GM20431 (cell line): ENCODE data around the gene JCHAIN.
"Not testable (repeated sequence)": the region's sequence is repeated elsewhere in the genome, so short reads cannot be mapped to it uniquely, and the experiment has no call there.

Source experiments
- in situ Hi-C: fragments of 300-500 bp; cut with MseI, MboI; formaldehyde crosslinking; loops from one replicate; pipeline ENCODE4 v1.15.0; 2020; ENCODE audit warnings: low sequenced_read_pairs; ENCODE audit not compliant: unreplicated experiment

Gene JCHAIN

DNA sequence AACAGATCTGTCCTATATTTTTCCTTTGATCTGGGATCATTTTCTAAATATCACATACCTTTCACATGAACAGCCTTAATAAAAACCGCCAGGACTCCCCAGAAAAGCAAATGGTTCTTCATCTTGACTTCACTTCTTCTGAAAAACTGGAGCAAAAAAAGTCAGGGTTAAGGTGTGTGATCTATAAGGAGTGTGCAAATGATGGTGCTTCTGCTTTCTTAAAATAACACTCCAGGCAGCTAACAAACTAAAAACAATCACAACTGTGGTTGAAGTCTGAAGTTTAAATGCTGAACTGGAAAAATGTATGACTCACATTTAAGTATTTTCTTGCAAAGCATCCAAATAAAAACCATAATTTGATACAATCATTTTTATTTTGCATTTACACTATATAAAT lies at the start of gene JCHAIN:
TSS of gene JCHAIN (minus strand) at position 140 of the 400 bp plus-strand sequence. CDS start at position 122, 18 bp downstream.
- in situ Hi-C loops: no loop called here

DNA sequence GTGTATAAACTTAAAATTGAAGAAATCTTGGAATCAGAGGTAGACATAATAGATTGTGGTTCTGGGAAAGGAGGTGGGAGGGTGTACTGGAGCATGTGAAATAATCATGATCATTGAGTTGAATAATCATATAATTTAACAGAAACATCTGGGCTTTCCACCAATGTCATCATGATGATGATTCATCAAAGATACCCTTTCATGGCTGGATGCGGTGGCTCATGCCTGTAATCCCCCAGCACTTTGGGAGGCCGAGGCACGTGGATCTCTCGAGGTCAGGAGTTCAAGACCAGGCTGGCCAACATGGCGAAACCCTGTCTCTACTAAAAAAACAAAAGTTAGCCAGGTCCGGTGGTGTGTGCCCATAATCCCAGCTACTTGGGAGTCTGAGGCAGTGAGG lies 48.8 kb upstream of the JCHAIN start:
- in situ Hi-C loops: no loop called here

DNA sequence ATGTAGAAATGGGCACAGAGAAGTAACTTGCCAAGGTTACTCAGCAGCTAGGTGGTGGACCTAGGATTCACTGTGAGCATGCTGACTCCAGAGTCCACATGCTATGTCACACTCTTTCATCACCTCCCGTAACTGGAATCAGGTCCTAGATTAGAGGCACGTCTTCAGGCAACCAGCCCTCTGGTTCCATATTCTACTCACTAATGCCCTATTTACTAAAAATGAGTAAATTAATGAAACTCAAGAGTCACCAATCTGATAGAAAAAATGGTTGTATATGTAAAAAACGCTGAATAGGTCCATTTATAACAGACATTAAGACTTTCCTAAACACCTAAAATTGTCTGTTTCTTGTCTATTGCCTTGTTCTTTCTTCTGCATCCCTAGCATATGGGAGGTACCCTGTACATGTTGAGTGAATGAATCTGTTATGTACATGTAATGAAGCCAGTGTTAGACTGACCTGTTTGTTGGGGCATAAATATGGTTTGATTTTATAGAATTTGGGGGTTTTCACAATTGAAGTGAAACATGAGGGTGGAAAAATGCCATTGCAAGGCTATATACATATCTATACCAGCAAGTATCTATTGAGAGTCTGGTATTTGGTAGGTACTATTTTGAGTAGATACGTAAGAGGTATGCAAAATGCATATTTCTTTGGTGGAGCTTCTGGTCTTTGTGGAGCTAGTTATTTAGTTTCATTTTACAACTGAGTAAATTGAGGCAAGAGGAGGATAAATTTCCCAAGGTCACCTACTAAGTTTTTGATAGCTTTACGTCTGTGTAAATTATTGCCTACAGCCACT lies 48.0 kb upstream of the JCHAIN start:
- in situ Hi-C loops: no loop called here

DNA sequence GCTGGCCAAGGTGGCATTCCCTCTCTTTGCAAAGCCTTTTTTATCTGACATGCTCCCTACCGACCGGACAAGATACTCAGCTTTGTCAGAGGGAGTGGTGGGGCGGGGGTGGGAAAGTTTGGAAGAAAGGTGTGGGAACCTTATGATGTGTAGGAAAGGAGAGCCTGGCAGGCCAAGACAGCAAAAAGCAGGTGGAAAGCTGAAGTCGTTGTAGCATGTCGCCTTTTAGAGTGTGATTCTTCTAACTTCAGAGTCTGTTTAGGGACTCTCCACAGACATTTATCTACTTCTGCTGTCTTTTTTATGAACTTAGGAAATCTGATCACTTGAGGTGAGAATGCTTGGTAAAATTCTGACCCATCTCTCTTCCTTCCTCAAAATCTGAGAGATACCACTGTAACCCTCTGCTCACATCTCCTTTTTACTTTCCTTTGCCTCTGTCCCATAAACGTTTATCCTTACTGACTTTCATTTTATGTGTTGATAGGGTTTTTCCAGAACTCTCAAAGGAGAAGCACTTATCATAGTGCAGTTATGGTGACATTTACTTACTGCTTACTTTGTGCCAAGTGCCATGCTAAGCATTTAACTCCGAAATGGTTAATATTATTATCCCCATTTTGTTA lies 47.3 kb upstream of the JCHAIN start:
- in situ Hi-C loops: no loop called here

DNA sequence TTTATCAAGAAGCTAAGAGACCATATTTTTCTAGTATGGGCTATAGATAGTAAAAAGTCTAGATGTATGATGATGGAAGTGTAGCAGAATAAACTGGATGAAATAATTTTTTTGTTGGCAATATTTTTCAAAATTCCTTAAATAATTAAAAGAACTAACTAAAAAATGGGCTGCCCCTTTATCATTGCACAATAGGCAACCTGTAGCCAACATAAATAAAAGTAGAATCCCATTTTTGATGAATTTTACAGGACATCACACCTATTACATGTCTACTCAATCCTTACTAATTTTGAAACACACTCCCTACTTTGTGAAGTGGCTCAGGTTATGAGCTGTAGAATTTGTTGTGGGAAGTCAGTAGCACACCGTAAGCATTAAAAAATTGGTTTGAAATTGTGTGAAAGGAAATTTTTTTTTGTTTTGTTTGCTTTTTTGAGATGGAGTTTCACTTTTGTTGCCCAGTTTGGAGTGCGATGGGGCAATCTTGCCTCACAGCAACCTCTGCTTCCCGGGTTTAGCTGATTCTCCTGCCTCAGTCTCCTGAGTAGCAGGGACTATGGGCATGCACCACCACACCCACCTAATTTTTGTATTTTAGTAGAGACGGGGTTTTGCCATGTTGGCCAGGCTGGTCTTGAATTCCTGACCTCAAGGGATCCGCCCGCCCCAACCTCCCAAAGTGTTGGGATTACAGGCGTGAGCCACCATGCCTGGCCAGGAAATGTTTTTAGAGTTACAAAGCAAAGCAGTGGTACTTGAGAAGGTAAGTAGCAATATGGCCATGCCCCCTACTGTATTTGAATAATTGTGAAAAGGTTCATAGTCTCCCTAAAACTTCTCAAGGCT lies 46.5 kb upstream of the JCHAIN start:
- in situ Hi-C loops: no loop called here

DNA sequence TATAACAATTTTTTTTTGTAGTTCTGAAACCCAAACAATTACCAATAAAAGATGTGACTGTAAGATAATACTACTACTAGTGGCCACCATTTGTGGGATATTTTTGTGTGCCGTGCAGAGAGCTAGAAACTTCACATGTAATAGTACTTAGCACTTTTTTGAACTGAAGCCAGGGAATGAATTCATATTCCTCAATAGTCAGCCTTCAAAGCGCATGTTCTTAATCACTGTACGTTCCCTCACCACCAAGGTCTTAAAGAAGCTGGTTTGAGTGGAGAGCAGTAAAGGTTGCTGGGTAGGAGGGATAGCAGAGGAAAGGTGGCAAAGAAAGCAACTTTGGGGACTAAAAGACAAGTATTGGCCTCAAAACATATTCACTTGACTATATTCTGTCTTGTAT lies 45.8 kb upstream of the JCHAIN start:
- in situ Hi-C loops: no loop called here

DNA sequence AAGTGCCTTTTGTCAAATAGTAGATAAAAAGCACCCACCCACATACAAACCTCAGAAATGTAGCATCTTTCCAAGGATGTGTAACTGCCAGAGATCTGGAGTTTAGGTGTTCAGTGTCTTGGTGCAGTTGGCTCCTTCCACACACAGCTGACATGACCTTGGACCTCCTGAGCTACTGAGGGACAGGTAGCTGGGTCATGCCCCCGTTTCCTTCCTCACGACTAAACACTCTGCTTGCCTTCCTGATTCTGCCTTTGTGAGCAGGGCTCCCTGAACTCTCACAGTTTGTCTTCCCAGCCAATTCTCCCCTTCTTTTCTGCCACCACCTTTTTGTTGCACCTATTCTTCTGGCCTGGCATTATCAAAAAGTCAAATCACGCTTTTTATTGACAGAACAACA lies 45.3 kb upstream of the JCHAIN start:
- in situ Hi-C loops: no loop called here

DNA sequence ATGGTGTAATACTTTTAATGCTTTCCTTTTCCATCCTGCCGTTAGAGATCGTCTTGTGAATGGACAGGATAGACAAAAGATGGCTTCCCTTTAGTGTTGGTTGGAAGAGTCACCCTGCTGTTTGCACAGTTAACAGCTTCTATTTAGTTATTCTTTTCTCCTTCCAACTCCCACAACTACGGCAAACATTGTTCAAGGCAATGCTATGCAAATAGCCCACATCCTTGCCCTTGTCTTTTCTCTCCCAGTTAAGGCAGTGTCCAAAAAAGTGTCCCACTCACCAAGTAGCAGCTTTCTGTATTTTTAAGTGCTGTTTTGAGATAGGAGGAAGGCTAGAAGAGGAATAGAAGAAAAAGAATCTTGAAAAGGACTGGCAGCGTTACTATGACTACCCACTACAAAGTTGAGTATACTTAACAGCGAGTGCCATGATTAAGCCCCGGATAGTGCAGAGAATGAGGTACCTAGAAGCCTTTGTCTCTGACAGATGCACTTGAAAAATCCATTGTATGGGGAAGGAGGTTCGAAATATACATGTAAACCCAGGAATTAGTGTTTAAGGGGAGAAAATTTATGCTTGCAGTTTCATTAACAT lies 43.4 kb upstream of the JCHAIN start:
- in situ Hi-C loops: no loop called here

DNA sequence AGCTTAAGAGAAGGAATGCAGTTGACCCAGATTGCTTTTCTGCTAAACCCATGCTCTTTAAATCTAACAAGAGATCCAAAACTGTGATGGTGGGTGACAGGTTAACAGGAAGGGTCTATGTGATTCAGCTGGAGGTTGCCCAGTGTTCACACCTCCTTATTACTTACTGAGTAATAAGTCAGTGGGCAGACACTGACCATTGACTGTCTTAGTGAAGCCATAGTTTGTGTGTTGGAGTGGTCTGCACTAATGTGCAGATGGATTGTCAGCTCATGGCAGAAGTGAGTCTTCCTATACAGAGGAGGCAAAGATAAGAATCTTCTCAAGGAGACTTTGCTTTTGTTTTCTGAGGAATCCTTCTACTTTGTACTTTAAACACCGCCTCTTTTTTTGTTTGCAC lies 40.2 kb upstream of the JCHAIN start:
- in situ Hi-C loops: no loop called here

DNA sequence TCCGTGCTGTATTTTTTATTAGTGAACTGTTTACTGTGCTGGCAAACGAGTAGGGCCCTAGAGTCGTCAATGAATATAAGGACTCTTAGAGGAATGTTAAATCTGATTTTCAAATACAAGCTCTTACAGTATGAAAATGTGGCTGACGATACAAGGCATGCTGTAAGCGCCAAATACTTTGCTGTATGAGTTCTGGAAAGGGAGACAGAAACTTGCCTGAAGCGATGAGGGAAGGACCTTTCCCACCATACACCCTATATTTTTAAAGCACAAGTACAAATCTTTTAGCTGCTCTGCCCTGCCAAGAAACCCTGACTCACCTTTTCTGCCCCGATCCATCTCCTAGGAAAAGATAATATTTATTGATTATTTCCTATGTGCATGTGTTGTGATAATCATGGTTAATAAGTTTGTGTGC lies 39.7 kb upstream of the JCHAIN start:
- in situ Hi-C loops: no loop called here

DNA sequence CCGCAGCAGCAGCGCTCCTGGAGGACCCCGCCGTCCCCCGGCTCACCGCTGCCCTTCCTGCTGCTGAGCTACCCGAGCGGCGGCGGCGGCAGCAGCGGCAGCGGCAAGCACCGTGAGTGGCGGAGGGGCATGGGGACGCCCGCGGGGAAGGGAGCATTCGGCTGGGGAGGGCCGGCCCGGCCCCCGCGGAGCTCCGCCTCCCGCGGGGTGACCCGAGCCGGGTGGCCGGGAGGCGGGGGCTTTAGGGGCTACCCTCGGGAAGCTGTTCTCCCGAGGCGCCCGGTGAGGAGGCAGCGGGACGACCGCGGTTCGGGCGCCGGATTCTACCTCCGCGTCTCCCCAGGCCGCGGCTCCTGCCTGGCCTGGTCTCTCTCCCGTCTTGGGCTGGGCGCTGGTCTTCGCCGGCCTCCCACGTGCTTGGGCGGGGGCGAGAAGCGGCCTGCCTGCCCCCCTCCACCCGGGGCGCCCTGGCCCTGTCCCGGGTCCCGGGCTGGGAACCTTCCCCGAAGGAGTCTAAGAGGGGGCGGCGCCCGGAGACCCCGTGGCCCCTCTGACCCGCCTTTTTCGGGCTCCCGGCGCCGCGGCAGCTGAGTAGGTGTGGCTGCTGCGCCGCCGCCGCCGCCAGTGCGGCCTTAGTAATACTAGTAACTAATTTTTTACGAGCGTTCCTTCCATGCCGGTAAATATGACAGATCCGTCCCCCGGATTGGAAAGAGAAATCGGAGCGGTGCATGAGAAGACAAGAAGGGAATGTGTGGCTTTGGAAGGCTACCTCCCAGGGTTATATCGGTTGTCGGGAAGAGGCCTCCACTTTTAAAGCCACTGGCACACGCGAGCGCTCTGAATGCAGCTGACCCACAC lies 39.1 kb upstream of the JCHAIN start:
- in situ Hi-C loops: no loop called here

DNA sequence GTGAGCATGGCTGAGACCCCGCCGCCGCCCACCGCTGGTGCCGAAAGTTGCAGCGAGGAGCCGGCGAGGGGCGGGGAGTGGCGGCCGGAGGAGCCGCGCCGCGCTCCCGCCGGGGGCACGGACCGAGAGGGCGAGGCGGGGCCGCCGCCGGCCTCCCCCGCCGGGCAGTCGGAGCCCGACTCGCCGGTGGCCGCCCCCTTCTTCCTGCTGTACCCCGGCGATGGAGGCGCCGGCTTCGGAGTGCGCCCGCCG lies 38.5 kb upstream of the JCHAIN start:
- in situ Hi-C loops: no loop called here

DNA sequence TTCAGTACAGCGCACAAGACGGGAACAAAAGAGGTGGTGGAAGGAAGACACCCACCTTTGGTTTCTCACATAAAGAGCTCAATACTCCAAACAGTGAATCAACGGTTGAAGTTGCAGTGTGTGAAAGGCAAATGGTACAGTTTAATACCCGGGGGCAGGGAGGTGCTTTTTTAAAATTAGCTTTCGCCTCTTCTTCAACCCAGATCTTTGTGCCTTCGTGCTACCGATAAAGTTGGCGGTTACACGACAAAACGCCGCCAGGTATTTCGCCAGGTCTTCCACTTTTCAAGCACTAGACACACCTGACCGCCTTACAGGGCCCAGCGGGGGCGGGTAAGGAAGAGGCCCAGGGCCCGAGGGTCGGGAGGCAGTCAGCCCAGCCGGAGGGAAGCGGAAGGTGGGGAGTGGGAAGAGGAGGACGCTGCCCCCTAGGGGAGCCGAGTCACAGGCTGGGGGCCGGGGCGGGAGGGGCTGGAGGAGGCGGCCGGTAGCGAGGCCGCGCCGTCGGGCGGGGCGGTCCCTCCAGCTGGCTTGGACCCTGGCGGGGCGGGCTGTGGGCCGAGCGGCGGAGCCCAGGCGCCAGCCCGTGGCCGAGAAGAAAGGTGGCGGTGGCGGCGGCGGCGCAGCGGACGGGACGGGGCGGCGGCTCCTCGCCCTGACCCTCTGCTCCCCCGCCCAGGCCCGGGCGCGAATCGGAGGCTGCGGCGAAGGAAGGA lies 38.1 kb upstream of the JCHAIN start:
- in situ Hi-C loops: no loop called here

DNA sequence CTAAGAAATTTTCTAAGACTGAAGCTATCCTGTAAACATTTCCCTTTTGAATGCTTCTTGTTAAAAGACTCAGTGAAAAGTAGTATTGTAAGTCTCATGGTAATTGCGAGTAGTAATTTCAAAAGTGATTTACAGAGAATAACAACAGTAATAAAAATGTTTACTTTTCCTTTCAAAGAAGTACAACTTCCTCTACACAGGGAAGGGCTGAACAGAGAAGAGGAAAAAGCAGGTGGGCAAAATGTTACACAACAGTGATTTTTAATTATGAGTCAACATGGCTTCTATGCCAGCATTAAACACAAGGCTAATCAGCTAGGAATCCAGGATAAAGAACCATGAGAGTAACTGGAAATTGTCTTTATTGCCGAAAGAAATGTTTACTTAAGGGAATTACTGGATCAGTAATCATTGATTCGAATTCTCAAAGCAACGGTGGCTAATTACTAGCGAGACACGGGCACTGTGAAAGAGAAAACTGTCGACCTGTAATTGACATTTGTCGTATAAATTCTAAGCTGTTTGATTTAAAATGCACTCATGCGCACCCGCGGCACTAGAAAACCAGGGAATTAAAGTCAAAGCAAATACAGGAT lies 37.4 kb upstream of the JCHAIN start:
- in situ Hi-C loops: no loop called here

DNA sequence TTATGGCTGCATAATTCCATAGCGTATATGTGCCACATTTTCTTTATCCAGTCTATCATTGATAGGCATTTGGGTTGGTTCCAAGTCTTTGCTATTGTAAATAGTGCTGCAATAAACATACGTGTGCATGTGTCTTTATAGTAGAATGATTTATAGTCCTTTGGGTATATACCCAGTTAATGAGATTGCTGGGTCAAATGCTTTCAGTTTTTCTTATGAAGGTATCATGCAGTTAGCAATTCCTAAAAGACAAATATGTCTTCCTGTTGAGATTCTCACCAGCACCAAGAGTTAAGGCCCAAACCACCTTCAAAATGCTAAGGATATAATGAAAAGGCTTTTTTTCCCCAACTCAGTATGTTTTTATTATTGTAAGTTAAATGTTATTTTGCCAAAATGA lies 36.3 kb upstream of the JCHAIN start:
- in situ Hi-C loops: not testable (repeated sequence)

DNA sequence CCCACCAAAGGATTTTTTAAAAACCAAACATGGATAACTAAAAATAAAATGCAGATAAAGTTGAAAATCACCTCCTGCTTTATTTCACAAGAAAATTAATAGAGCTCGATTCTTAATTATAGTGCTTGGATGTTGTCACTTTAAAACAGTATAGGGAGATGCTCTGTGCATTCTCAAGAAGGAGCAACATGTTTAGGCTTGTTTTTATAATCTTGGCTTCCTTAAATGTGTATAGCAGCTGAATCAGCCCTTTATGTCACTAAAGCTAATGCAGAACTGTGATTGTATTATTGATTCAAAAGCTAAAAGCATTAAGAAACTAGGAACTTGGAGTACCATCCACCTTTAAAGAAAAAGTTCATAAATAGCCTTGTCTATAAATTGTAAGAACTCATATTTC lies 35.0 kb upstream of the JCHAIN start:
- in situ Hi-C loops: no loop called here

DNA sequence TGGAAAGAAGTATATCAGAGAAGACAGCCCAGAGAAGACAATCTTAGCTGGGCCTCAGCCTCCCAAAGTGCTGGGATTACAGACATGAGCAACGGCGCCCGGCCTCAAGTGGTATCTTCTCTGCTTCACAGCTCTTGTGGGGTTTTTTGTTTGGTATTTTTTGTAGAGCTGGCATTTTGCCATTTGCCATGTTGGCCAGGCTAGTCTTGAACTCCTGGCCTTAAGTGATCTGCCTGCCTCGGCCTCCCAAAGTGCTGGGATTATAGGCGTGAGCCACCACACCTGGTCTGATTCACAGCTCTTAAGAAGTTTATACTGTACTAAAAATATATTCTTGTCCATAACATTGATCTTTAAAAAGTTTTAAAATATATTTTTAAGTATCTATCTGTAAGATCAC lies 34.4 kb upstream of the JCHAIN start:
- in situ Hi-C loops: no loop called here

DNA sequence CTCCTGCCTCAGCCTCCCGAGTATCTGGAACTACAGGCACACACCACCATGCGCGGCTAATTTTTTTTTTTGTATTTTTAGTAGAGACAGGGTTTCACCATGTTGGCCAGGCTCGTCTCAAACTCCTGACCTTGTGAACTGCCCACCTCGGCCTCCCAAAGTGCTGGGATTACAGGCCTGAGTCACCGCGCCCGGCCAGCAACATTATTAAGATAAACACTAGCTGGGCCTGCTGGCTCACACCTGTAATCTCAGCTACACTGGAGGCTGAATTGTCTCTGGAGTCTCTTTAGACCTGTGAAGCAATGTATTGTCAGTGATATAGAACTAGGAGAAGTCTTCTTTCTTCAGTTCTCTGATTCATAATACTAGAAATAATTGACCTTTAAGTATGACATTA lies 32.1 kb upstream of the JCHAIN start:
- in situ Hi-C loops: not testable (repeated sequence)

DNA sequence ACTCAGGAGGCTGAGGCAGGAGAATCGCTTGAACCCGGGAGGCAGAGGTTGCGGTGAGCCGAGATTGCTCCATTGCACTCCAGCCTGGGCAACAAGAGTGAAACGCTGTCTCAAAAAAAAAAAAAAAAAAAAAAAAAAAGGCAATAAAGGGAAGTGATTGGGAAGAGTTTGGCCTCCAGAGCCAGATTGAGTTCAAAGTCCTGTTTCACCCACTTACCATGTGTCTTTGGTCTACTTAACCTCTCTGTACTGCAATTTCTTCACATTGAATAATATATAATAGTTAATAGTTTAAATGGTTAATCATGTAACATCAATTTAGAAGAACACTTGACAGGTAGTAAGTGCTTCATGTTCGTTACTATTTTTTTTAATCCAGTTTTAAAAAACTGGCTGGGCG lies 28.3 kb upstream of the JCHAIN start:
- in situ Hi-C loops: not testable (repeated sequence)
